Measurements from ENCODE around the gene APBA1. TPM values are rescaled to one million over a fixed set of nuclear protein-coding genes. Genes with fewer than 3 reads are reported as not detected.

APBA1 gene
- total RNA-seq, 1 donor from 2014 or later, result 8.4 TPM

GRCh38 chr9:69397384-69398214 lies 274.6 kb downstream of the APBA1 start:
- Mint-ChIP-seq H3K4me1 (ENCODE audit: unreplicated experiment) (no peaks in the 10 kb centered on the region), H3K9me3 (ENCODE audit: unreplicated experiment) (no peaks in the 10 kb centered on the region), H3K27ac (ENCODE audit: unreplicated experiment) (no peak overlapping the region), H3K27me3 (ENCODE audit: unreplicated experiment) (peaks cover 3% of the 10 kb centered on the region), H3K36me3 (ENCODE audit: low read depth, unreplicated experiment) (no peaks in the 10 kb centered on the region), H3K4me3 (ENCODE audit: unreplicated experiment) (no peak overlapping the region)
- no peak for TF ChIP-seq CTCF (IDR thresholded peaks at IDR 0.05; ENCODE audit: unreplicated experiment)
- no peak for DNase-seq (ENCODE audit: low spot score)

DNA sequence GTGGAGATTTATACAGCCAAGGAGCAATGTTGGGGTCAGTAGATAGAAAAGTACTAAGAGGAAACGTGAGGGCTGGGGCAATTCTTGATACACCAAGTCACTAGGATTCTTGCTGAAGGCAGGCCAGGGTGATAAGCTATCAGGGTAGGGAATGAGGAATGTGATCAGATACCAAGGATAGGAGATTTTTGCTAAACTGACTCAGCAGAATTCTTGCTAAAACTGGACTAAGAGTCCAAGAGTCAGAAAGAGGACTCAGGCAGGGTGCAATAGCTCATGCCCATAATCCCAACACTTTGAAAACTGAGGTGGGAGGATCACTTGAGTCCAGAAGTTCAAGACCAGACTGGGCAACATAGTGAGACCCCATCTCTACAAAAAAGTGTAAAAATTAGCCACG lies 275.4 kb downstream of the APBA1 start:
- H3K36me3 Mint-ChIP-seq (ENCODE audit: low read depth, unreplicated experiment), result no peaks in the 10 kb centered on the region
- no peak for TF ChIP-seq CTCF (IDR thresholded peaks at IDR 0.05; ENCODE audit: unreplicated experiment)
- H3K27me3 Mint-ChIP-seq (ENCODE audit: unreplicated experiment), result peaks cover 1% of the 10 kb centered on the region
- no peak overlapping the region for H3K4me3 Mint-ChIP-seq (ENCODE audit: unreplicated experiment)
- no peak overlapping the region for H3K27ac Mint-ChIP-seq (ENCODE audit: unreplicated experiment)
- peaks cover 3% of the 10 kb centered on the region for H3K4me1 Mint-ChIP-seq (ENCODE audit: unreplicated experiment)
- H3K9me3 Mint-ChIP-seq (ENCODE audit: unreplicated experiment), result no peaks in the 10 kb centered on the region
- DNase-seq (ENCODE audit: low spot score), result no peak

DNA sequence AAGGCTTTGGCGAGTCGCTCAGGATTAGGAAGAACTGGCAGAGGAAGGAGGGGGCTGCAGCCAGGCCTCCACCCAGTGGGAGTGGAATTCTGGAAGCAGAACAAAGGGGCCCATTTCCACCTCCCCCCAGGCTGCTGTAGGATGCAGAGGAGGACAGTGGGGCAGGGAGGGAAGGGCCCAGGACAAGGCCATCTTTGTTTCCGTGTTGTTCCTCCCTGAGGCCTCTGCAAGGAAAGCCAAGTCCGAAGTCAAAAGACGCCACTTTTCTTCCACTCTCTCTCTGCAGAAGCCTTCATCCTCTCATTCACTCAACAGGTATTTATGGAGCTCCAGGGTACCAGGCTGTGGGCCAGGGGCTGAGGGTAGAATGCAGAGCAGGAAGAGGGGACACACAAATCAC lies 276.5 kb downstream of the APBA1 start:
- Mint-ChIP-seq H3K27me3 (ENCODE audit: unreplicated experiment) (peaks cover 2% of the 10 kb centered on the region), H3K4me3 (ENCODE audit: unreplicated experiment) (no peak overlapping the region), H3K9me3 (ENCODE audit: unreplicated experiment) (no peaks in the 10 kb centered on the region), H3K27ac (ENCODE audit: unreplicated experiment) (no peak overlapping the region), H3K4me1 (ENCODE audit: unreplicated experiment) (peaks cover 3% of the 10 kb centered on the region), H3K36me3 (ENCODE audit: low read depth, unreplicated experiment) (no peaks in the 10 kb centered on the region)
- DNase-seq (ENCODE audit: low spot score), result no peak
- TF ChIP-seq CTCF (IDR thresholded peaks at IDR 0.05; ENCODE audit: unreplicated experiment), result no peak

DNA sequence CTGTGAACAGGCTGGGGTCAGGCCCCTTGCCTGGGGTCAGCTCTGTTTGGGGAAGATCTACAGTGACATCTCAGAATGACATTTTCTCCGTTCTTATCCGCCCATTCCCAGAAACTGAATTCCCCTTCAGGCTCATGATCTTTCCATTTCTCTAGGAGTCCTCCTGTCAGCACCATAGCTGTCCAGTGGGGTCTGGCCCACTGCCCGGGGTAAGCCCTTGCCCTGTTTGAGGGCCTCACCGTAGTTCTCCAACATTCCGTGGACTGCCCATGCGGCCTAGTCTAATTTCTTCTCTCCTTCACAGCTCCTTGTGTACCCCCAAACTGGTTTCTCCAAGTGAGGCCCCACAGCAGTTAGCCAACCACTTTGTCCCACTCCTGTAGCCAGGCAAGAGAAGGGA lies 278.7 kb downstream of the APBA1 start:
- H3K4me1 Mint-ChIP-seq (ENCODE audit: unreplicated experiment), result peaks cover 3% of the 10 kb centered on the region
- no peaks in the 10 kb centered on the region for H3K9me3 Mint-ChIP-seq (ENCODE audit: unreplicated experiment)
- no peak overlapping the region for H3K4me3 Mint-ChIP-seq (ENCODE audit: unreplicated experiment)
- H3K27me3 Mint-ChIP-seq (ENCODE audit: unreplicated experiment), result peaks cover 2% of the 10 kb centered on the region
- no peak for DNase-seq (ENCODE audit: low spot score)
- H3K27ac Mint-ChIP-seq (ENCODE audit: unreplicated experiment), result no peak overlapping the region
- H3K36me3 Mint-ChIP-seq (ENCODE audit: low read depth, unreplicated experiment), result no peaks in the 10 kb centered on the region
- no peak for TF ChIP-seq CTCF (IDR thresholded peaks at IDR 0.05; ENCODE audit: unreplicated experiment)

DNA sequence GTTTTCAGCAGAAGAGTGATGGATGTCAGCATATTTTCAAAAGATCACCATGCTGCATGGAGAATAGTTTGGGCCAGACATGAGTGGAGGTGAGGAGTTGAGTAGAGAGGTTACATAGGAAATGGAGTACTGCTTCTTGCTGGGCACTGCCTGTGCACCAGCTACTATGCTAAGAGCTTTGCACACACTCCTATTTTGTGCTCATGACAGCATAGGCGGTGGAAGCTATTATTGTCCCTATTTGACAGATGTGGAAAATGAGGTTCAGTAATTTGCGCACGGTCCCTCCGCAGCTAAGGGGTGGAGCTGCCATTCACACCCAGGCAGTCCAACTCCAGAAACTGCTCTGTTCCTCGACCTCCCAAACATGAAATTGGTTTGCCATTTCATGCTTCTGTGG lies 279.3 kb downstream of the APBA1 start:
- TF ChIP-seq CTCF (IDR thresholded peaks at IDR 0.05; ENCODE audit: unreplicated experiment), result no peak
- Mint-ChIP-seq H3K9me3 (ENCODE audit: unreplicated experiment) (no peaks in the 10 kb centered on the region), H3K27me3 (ENCODE audit: unreplicated experiment) (peaks cover 2% of the 10 kb centered on the region), H3K27ac (ENCODE audit: unreplicated experiment) (no peak overlapping the region), H3K4me3 (ENCODE audit: unreplicated experiment) (no peak overlapping the region), H3K4me1 (ENCODE audit: unreplicated experiment) (peaks cover 3% of the 10 kb centered on the region), H3K36me3 (ENCODE audit: low read depth, unreplicated experiment) (no peaks in the 10 kb centered on the region)
- DNase-seq (ENCODE audit: low spot score), result no peak

All from endothelial cell (in vitro differentiated cells).